ENCODE results near the gene CCDC12.

CCDC12 gene

GRCh38 chr3:46939578-46940445 is 36.7 kb downstream of the CCDC12 start:
- peak in 2 of 56 donors; percentile 9 to 14 for DNase-seq

GRCh38 chr3:46938118-46938517 is 38.4 kb downstream of the CCDC12 start:
- DNase-seq: no peak

DNA sequence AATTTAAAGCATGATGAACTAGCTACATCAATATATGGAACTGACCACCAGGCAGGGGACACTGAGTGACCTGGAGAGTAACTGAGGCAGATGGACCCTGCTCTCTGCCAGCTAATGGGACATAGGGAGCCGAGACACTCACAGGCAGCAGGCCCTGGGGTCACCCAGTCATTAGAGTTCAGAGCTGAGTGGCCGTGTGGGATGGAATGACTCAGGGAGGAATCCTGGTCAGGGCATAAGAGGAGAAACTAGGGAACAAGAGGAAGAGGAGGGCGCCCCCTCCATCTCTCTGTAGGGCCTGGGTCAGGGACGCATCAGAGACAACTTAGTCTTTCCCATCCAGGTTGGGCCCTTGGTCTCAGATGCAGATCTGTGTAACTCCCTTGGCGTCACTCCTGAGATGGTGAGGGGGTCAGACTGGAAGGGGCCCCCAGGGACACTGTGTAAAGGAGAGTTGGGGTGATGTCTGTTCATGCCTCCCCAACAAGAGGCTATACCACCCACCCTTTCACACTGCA is 39.8 kb downstream of the CCDC12 start:
- DNase-seq: no peak

DNA sequence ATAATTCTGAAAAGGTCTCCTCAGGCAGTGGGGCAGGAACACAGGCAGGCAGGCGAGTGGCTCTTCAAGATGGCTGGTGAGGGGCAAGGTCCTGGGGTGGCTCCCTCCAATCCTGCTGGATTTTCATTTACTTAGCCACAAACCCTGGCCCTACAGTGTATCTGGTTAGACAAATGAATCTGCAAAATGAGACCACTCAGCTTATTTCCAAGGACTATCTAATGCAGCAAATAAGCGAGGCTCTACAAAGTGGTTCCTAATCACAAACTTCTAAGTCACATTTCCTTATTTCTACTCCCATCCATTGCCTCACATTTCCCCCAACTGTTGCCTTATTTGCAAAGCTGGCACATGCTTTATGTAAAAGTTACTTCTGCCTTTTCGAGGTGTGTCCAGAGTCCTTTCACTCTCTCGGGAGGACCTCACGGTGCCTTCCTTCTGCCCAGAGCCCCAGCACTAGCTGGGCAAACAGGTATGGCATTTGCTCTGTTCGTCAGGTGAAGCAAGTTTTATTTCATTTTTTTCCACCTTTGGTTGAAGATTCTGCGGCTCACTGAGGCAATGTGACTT is 40.5 kb downstream of the CCDC12 start:
- no peak for DNase-seq

- DNase-seq: peak in 10 of 56 donors; percentile 8 to 83 (median 31)
These were observed 41.2 kb downstream of the CCDC12 start for GRCh38 chr3:46935168-46935858.

DNA sequence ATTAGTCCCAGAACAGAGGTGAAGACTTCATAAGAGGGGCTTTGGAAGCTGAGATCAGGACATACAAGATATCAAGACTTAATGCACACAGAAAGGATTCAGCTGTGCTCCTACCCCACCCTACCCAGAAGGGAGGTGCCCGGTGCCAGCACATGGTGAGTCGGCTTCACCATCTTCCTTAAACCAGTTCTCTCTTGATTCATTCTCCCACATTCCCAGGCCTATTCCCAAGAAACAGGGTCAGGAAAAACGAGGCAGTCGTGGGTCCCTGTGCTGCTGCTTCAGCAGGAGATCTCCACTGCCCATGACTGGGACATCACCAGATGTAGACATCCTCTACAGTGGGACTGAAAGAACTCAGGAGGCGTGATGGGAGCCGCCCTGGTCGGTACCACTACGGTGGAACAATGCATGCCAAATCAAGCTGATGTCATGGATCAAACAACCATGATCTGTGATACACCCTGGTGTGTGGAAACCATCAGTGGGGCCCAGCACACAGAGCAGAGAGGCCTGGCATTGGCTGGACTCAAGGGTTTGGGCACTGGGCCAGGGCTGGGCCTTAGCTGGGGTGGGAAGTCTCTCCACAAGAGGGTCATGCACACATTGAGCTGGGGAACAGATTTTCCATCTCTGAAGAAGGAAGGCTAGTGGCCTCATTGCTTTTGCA is 41.9 kb downstream of the CCDC12 start:
- peak in 6 of 56 donors; percentile 9 to 33 (median 14) for DNase-seq

DNA sequence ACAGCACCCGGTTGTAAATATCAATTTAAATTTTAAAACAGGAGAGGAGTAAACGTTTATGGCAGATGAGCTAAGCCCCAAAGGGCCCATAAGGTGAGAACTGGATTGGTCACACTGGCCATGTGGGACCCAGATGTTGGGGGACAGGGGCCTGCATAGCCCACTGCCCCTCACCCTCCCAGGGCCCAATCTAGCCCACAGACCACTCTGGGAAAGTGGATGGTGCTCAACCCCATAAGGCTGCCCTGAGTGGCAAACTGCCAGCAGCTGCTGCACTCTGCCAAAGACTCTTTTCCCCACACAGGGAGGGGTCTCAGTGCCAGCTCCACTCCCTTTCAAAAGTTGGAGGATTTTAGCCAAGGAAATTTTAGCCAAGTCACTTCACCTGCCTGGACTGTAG is 42.5 kb downstream of the CCDC12 start:
- DNase-seq: peak in 6 of 56 donors; percentile 7 to 53 (median 18)

- DNase-seq: no peak
These were observed 43.3 kb downstream of the CCDC12 start for GRCh38 chr3:46933261-46933660.

DNA sequence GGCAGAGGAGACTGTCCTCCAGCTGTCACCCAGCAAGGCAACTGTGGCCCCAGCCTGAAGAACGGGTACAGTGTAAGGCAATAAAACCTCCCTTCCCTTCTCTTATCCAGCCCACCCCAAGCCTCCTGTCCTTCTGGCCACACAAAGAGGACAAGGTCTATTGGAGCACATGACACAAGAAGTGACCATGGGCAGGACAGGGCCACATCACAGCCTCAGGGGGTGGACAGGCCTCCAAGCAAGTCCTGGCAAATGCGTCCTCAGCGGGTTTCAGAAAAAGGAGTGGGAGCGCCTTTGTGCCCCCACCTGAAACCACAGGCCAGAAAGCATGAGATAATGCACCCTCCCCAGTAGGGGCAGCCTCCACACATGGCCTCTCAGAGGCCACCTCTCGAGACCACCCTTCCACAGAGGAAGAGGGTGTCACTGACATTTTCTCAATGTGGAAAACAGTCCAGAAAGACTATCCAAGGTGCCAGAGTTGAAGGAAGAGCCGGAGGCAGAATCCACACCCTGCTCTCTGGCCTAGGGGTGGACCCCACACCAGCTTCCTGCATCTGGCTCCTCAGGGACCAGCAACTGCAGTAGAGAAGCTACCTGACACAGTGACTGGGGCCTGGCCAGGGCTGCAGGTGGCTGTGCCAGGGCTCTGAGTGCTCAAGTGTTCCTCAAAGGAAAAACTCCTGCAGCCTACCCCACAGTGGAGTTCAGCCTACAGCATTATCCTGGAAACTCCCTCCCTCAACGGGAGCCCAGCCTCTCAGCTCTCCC is 43.9 kb downstream of the CCDC12 start:
- no peak for DNase-seq

DNA sequence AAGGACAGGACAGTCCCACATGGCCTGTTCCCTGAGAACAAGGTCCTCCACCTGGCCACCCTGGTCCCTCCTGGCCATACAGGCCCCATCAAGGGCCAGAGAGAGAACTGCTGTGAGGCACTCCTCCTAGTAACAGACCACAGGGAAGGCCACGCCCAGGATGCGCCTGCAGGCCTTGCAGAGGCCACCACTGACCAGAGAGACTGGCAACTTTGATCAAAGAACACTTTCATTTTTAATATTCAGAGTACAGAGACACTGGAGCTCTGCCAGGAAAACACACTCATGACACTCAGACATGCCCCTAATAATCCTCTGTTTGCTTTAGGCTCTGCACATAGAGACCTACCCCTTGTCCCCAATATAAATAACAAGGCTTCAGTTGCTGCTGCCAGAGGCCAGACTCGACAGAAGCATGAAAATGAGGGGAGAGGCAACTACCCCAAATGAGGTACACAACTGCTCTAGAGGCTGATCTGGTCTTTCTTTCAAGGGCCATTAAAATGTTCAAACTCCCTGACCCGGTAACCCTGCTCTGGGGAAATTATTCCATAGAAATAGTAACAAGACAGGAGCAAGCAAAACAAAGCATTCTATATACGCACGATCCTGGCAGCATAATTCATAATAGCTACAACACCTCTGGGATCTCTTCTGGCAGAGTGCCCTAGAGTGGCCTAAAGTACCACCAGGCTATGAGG is 44.8 kb downstream of the CCDC12 start:
- DNase-seq: peak in 4 of 56 donors; percentile 6 to 27 (median 16)

DNA sequence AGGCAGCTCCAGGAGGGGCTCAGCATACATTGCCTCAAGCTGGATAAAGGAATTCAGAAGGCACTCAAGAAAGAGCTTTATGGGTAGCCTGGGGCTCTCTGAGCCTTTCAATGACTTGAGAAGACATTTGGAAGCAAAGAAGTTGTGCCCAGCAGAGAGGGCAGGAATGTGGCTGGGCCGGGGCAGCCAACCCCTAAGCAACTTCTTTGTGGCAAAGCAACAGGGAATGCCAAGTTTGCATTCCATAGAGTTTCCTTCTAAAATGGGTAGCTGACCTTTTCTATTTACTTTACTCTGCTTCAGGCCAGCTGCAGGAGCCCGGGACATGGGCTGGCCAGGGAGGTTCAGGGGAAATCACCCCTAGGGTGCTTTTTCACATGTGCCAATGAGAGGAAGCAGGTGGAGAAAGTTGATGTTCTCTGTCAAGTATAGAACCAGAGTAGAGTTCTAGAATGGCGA is 45.6 kb downstream of the CCDC12 start:
- DNase-seq: no peak

DNA sequence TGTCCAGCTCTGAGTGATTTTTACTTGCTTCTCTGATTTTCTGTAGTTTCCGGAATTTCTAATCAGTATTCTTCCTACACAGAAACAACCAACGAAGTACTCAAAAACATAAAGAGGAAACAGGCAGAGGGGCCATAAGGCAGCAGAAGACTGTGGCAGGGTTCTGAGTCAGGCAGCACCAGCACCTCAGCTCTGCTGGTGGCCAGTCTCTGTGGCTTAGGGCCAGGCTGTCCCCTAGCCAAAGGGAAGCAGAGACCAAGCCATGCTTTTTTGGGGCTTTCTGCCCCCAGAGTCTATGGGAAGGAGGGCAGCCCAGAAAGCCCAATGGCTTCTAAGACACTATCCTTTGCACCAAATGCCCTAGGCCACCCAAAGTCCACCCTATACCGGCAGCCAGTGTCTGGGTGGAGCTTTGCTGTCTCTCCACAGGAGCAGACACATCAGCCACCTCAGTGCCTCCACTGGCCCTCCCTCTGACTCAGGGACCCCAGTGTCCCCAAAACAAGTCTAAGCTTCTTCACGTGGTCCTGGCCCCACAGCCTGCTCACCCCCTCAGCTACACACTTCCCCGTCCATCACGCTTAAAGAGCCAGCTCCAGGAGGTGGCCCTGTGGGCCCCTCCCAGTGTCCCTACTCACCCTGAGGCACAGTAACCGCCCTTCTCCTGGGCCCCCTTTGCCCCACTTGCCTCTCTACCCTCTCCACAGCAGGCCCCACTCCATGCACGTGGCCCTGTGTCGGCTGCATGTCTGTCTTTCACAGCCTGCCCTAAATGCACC is 46.2 kb downstream of the CCDC12 start:
- DNase-seq: peak in 1 of 56 donors; percentile 24

DNA sequence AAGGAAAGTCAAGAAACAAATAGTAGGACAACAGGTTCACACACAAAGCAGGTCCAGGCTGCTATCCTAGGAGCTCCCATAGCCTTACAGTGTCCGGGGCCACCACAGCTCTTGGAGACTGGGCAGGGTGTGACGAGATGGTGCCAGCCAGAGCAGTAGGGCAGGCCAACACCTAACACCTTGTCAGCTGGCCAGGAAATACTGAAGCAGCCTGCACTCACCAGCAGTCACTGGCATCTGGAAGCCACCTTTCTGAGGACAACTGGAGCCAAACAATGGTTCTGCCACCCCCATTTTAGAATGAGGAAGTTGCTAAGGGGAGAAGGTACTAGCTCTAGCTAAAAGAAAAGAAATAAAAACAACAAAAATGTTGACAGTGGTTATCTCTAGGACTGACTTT is 47.2 kb downstream of the CCDC12 start:
- peak in 1 of 56 donors; percentile 12 for DNase-seq

GRCh38 chr3:46928282-46928681 is 48.3 kb downstream of the CCDC12 start:
- no peak for DNase-seq

DNA sequence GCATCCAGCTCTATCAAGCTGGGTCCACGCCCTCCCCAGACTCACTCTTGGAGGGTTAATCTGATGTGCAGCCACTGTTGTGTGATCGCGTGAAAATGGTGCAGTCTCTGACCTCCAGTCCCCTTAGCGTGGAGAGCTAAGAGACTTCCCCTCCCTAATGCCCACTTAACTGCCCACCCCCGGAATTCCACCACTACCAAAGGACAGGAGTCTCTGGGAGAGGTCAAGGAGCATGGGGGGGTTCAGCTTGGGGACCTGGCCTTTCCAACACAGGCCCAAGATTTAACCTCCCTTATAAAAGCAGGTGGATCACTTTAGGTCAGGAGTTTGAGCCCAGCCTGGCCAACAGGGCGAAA is 48.8 kb downstream of the CCDC12 start:
- no peak for DNase-seq

GRCh38 chr3:46926871-46927717 is 49.5 kb downstream of the CCDC12 start:
- DNase-seq: no peak

DNA sequence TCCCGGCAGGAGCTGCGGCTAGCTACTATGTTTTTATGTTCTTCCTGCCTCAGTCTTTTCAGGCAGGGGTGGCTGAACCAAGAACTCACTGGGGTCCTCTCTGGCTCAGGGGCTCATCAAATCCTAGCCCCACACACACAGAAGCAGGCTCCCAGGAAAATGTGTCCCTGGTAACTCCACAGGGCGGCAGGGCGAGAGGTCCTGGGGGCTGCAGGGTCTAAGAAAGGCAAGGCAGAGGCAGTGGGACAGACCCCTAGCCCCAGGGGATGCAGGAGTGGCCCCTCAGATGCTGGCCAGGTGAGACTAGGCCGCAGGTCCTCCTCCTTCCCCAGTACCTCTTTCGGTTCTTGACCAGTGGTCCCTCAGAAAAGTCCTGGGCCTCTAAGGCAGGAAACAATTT is 50.1 kb downstream of the CCDC12 start:
- no peak for DNase-seq

DNA sequence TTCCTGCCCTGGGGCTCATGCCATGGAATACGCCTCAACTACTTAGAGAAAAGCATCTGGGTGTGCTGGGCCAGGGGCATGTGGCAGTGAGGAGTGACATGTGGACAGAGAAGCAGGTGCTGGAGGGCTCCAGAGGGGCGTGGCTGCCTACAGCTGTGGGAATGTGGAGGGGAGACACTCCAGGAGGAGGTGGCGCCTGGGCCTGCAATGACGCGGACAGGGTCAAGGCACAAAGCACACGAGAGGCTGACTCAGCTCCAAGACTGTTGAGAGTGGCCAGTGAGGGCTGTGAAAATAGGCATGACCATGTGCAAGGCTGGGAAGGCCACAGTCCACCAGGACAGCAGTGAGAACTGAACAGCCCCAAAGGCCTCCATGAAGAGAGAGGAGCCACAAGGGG is 50.5 kb downstream of the CCDC12 start:
- no peak for DNase-seq

Data from nucleus accumbens (tissue), 56 donors.